Measurements from ENCODE around the gene PLSCR4.

The PLSCR4 gene

GRCh38 chr3:146196789-146197188 lies 54.1 kb downstream of the PLSCR4 start:
- no peak for DNase-seq (ENCODE audit: low read depth in 2 of 2, low spot score in 1 of 2)

DNA sequence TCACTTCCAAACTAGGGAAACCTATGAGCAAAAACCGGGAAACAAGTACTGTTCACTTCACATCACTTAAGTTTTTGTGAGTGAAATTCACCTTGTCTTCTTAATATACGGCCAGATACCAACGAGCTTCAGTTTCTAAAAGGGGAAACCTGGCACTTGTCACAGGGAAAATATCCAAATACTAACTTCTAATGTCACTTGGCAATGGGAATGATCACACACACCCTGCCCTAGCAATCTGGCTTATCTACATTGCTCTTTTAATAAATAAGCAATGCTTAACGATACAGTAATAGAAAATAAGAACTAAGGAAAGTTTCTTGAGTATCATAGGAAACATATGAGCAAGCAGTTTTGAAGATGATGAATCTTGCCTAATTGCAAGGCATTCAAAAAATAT lies 55.3 kb downstream of the PLSCR4 start:
- DNase-seq (ENCODE audit: low read depth in 2 of 2, low spot score in 1 of 2), result no peak

DNA sequence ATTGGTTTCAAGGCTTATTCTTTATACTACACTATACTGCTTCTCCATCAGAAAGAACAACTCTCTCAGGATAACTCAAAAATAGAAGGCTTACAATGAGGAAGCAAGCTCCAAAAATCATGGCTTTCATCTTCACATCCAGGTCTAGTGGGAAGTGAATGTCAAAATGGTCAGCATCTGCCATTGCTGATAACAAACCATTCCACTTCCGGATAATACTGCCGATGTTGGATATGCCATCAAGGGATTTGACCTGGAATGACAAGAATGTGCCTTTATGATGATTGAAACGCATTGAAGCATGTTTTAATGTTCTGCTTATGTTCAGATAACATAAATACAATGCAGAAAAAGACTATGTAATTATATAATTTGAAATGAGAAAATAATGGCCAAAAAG lies 55.9 kb downstream of the PLSCR4 start:
- DNase-seq (ENCODE audit: low read depth in 2 of 2, low spot score in 1 of 2), result no peak

DNA sequence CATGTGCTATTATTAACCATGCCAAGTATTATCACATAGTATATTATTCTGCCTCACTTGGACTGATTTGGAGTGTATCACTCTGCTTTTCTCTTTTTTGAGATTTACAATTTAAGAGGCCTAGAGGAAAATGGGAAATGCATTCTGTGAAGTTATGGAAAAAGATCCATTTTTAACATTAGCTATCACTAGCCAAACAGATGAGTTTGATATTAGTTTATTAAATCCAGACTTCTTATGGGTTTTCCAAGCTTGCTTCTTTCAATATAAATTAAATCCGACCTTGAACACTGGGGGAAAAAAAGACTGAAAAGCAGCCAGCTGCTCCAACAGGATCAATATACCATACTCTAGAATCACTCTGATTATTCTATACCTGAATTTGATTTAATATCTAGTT lies 59.9 kb downstream of the PLSCR4 start:
- DNase-seq (ENCODE audit: low read depth in 2 of 2, low spot score in 1 of 2), result no peak

DNA sequence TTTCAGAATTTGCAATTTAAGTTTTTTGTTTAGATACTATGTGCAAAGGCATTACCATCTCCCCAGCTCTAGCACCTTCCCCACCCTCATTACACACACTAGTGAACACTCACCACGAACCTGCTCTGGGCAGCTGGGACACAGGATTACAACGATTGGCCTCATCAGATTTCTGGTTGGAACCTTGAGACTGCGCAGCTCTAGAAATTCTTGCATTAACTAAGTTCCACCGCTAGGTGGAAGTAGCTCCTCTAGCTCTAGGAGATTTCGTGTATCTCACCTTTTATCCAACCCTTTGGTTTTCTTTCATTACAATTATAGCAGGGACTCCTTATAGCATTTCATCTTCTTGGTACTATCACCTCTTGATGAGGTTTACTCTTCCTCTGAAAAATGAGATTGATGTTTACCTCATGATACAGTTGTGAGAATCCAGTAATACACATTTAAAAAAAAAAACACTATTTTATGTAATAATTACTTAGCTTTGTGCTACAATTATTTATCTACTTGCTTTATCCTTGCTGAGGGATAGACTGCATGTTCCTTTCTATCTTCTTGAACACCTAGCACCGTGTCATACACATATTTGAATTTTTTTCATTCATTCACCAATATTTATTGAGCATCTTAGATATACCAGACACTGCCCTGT lies 61.3 kb downstream of the PLSCR4 start:
- DNase-seq (ENCODE audit: low read depth in 2 of 2, low spot score in 1 of 2), result no peak

DNA sequence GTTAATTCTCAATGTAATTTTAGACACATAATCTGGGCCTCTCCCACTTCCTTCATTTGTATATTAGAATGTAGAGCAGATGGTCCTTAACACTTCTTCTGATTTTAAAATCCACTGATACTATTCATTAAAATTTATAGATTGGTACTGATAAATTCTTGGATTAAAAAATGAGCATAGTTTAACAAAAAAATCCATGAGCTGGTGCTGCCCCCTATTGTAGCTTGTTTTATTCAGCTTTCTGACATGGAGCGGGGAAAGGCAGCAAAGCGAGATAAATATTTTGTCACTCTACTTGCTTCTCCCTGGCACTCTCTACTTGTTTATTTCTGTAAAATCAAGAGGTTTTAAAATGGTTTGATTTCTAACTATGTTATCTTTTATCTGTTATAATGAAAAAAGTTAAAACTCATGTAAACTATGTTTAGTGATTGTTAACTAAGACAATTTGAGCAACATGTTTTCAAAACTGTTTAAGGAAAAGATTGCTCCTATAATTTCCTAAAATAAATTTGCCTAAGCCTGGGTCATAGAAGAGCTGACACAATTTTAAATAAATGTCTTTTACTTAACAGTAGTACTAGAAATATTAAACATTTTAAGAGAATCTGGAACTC lies 63.5 kb downstream of the PLSCR4 start:
- no peak for DNase-seq (ENCODE audit: low read depth in 2 of 2, low spot score in 1 of 2)

DNA sequence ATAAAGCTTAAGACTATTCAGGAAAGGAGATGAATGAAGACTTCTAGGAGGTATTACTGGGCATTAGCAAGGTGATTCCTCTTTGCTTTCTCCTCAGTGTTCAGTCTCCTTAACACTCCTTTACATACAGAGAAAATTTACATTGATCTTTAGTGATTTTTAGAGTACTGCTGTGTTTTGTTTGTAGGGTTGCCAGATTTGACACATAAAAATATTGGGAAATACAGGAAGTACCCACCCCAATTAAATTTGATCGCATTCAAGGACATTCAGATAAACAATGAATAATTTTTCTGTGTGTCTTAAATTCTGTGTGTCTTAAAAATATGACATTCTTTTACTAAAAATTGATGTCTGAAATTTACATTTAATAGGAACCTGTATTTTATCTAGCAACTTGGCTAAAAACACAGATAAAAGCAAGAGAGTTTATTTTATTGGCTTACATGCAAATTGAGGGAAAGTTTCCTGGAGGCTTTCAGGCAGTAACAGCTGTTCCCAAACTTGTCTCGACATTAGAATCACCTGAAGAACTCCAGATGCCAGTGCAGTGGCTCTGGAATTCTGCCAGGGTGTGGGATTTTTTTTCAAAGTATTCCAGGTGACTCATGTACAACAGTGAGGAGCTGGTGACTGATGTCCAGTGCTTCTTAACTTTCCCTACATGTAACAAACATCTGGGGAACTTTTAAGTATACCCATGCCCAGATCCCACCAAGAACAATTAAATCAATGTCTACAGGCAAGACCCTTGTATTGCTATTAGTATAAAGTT lies 66.5 kb downstream of the PLSCR4 start:
- no peak for DNase-seq (ENCODE audit: low read depth in 2 of 2, low spot score in 1 of 2)

- no peak for DNase-seq (ENCODE audit: low read depth in 2 of 2, low spot score in 1 of 2)
These were observed 69.7 kb downstream of the PLSCR4 start for GRCh38 chr3:146181216-146181615.

DNA sequence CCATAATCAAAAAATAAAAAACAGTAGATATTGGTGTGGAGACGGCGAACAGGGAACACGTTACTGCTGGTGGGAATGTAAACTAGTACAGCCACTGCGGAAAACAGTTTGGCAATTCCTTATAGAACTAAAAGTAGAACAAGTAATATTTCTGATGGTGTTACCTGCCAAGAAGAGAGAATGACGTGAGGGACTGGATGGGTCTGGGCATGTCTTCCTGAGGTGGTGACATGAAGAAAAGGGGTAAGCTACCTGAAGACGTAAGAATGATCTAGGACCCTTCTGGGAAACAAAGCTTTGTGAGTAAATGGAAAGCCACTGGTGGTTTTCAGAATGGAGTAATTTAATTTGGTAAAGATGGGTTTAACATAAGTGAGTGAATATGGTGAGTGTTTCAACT lies 70.5 kb downstream of the PLSCR4 start:
- no peak for DNase-seq (ENCODE audit: low read depth in 2 of 2, low spot score in 1 of 2)

DNA sequence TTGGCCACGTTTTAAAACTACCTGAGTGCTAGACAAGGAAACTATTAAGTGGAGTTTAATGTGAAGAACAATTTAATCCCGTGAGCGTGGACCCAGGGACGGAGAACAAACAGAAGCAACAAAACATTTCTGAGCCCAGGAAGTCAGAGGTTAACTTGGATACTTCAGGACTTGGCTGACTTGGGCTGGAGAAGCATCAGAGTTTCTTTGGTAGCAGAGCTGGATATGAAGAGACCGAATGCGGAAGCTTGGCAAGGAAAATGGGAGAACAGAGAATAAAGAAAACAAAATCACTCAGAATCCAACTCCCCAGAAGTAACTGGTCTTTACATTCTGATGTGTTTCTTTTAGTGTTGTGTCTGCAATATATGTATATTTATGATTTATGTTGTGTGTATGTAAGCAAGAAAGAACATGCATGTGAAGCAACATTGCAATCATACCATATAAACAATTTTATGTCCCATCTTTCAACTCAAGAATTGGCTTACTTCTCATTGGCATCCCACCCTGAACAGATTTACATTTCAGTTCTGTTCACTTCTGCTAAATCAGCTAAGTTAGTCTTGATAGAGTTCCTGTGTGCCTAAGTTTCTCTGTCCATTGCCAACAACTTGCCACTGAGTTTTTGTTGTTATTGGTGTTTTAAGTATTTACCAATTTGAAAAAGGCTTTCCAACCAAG lies 72.8 kb downstream of the PLSCR4 start:
- DNase-seq (ENCODE audit: low read depth in 2 of 2, low spot score in 1 of 2), result no peak

DNA sequence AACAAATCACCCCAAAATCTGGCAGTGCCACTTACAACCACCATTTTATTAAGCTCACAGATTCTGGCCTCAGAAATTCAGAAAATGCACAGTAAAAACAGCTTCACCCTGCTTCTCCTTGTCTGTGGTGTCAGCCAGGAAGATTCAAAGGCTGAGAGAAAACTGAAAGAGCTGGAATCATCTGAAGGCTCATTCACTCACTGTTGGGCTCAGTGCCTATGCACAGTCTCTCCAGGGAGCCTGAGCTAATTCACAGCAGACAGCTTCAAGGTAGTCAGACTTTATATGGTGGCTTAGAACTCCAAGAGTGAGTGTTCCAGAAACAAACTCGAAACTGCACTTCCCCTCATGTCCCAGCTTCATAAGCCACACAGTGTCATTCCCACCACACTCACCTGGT lies 73.4 kb downstream of the PLSCR4 start:
- DNase-seq (ENCODE audit: low read depth in 2 of 2, low spot score in 1 of 2), result no peak

DNA sequence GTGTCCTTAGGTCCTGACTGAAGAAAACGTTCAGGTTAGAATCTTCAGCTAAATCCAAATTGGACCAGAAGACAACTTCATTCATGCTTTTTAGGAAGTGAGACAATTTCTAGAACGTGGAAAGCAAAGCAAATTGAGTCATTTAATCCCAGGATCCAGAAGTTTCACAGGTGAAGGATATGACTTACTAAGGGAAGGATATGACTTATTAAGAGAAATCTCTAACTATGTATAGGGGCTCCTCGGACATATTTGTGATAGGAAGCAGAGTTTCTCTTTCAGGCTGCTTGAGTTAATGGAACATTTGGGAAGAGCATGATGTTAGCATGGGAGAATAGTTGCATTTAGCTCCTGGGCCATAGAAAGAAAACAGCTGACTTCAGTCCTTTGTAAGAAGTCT lies 73.8 kb downstream of the PLSCR4 start:
- no peak for DNase-seq (ENCODE audit: low read depth in 2 of 2, low spot score in 1 of 2)

DNA sequence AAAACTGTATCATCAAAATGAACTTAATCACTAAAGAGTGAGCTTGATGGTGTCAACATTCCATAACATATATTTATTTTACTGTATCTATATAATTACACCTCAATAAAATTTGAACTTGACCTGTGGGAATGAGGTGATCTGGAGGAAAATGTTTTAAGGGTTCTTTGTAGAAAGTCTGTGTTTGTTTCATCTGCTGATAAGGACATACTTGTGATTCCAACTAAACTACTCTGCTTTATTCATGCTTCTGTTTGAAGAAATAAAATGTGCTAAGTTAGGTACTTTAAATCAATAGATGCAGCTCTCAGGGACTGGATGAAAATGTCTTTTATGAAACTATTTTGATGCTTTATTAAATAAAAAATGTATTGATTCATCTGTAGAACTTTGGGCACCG lies 78.3 kb downstream of the PLSCR4 start:
- no peak for DNase-seq (ENCODE audit: low read depth in 2 of 2, low spot score in 1 of 2)

GRCh38 chr3:146170591-146170990 lies 80.3 kb downstream of the PLSCR4 start:
- no peak for DNase-seq (ENCODE audit: low read depth in 2 of 2, low spot score in 1 of 2)

GRCh38 chr3:146169891-146170290 lies 81.0 kb downstream of the PLSCR4 start:
- no peak for DNase-seq (ENCODE audit: low read depth in 2 of 2, low spot score in 1 of 2)

GRCh38 chr3:146166826-146167225 lies 84.1 kb downstream of the PLSCR4 start:
- DNase-seq (ENCODE audit: low read depth in 2 of 2, low spot score in 1 of 2), result no peak

DNA sequence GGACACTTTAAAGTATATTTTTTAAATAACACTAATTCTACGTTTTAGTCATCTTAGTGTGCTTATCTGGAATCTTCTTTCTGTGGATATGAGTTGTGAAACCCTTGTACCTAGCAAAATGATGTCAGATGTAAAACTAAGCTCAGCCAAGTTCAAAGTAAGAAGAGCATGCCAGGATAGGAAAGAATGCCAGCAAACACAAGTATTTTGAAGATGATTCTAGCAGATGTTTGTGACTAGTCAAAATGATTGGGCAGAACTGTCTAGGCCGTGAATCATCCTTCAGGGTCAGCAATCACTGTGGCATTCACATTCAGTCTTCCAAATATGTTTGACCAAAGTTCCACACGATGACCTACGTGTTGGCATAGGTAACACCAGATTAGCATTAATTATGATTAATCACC lies 84.5 kb downstream of the PLSCR4 start:
- DNase-seq (ENCODE audit: low read depth in 2 of 2, low spot score in 1 of 2), result no peak

- DNase-seq (ENCODE audit: low read depth in 2 of 2, low spot score in 1 of 2), result no peak
These were observed 85.0 kb downstream of the PLSCR4 start for GRCh38 chr3:146165877-146166276.

DNA sequence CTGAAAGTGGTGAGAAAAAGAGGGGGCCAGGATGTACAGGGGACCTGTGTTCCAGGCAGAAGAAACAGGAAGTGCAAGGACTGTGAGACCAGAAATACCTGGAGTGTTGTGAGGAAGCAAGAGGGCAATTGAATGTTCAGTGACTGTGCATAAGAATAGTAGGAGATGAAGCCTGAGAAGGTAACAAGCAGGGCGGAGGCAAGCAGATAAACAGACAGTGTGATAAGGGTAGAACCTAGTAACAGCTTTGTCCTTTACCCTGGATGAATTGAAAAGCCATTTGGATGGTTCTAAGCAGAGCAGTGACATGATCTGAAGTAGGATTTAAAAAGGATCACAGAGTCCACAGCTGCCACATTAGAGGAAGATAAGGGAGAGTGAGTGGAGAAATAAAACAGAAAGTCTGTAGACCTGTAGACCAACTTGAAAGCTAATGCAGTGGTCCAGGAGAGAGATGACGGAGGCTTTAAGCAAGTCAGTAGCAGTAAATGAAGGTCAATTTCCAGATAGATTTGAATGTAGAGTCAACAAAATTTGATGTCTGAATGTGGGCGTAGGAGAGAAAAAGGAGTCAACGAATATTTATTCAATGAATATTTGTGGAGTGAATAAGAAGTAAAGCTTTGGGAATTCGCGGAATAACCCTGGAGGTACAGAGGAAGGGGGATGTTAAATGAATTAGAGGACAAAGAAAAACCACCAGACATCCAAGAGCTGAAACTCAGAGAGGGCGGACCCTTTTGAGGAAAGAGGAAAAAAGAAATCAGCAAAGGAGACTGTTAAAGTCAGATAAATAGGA lies 85.7 kb downstream of the PLSCR4 start:
- DNase-seq (ENCODE audit: low read depth in 2 of 2, low spot score in 1 of 2), result no peak

GRCh38 chr3:146164506-146164905 lies 86.4 kb downstream of the PLSCR4 start:
- no peak for DNase-seq (ENCODE audit: low read depth in 2 of 2, low spot score in 1 of 2)

- DNase-seq (ENCODE audit: low read depth in 2 of 2, low spot score in 1 of 2), result no peak
These were observed 86.8 kb downstream of the PLSCR4 start for GRCh38 chr3:146164071-146164470.

Data from stimulated activated CD8-positive, alpha-beta memory T cell treated with anti-CD3 and anti-CD28 coated beads, Interleukin-4, amount 100 ng/mL, for 4 hours (primary cell).